Esophagus muscularis mucosa (tissue), 4 donors: ENCODE data around the gene GTF3C4.

ENCODE experiments used
- CTCF ChIP-seq, 3 experiments: fragments of 200-600 bp in 2 of 3; fragments of 450-650 bp in 1 of 3; sonication (generic) in 2 of 3; IDR thresholded peaks; one replicate each; pipeline ENCODE4 v1.5.1; 2017 to 2019; ENCODE audit warnings: antibody characterized with exemption in 3 of 3, mild to moderate bottlenecking in 2 of 3, moderate library complexity in 1 of 3
- EP300 ChIP-seq: sonication (generic); formaldehyde crosslinking; IDR thresholded peaks from one replicate; pipeline ENCODE4 v1.6.1; 2017; ENCODE audit warnings: antibody characterized with exemption
- POLR2A ChIP-seq: fragments of 450-650 bp; IDR thresholded peaks from one replicate; pipeline ENCODE4 v1.6.1; 2017; ENCODE audit warnings: antibody characterized with exemption, moderate library complexity, mild to moderate bottlenecking, low read depth
- POLR2AphosphoS5 ChIP-seq, 2 donors: sonication (generic); formaldehyde crosslinking; IDR thresholded peaks; one replicate each; pipeline ENCODE4 v1.6.1; 2017; ENCODE audit warnings: antibody characterized with exemption in 2 of 2

DNA sequence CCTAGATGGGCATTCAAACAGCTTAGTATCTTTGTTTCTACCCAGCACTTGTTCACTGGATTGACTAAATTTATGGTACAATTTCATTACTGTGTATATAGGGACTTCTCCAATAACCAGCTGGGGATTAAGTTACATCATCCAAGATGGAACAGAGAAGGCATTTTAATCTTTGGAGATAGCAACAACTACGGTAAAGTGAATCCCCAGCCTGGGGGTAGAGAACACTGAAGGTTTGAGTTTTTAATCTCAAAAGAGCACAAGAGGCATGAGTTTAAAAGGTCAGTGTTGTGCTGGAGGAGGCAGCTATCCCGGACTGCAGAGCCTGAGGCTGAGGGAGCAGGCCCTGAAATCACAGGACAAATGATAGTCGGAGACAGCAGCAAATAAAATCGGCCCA, 29.0 kb upstream of the GTF3C4 start:
- TF ChIP-seq CTCF (IDR thresholded peaks at IDR 0.05) (no peak), POLR2AphosphoS5 (IDR thresholded peaks at IDR 0.05) (no peak), POLR2A (no peak), EP300 (no peak)
